Thyroid gland (tissue), 4 donors: ENCODE data around the gene PIK3AP1.

Experiments
- POLR2A ChIP-seq, 2 donors: fragments of 450-650 bp; IDR thresholded peaks; one replicate each; pipeline ENCODE4 v1.6.1; 2017; ENCODE audit warnings: antibody characterized with exemption in 2 of 2, mild to moderate bottlenecking in 2 of 2, moderate library complexity in 1 of 2
- TF ChIP-seq, protein P1 (sequence below), 6 experiments: fragments of 200-600 bp in 3 of 6; fragments of 450-650 bp in 3 of 6; sonication (generic) in 3 of 6; IDR thresholded peaks; one replicate each; pipeline ENCODE4 v1.5.1; 2016 to 2019; ENCODE audit warnings: antibody characterized with exemption in 6 of 6, mild to moderate bottlenecking in 2 of 6, inconsistent platforms in 1 of 6, moderate library complexity in 1 of 6

DNA sequence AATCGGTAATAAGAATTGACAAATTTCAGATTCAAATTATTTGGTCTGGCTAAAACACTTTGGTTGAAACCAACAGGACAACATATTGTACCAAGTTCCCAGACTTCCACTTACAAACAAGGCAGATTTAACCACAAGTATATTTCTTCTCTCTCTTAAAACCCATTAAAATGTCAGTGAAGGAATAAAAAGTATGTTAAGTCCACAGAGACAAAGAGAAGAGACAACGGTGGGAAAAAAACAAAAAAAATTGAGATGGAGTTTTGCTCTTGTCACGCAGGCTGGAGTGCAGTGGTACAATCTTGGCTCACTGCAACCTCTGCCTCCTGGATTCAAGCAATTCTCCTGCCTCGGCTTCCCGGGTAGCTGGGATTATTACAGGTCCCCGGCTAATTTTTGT, 149.8 kb downstream of the PIK3AP1 start:
- TF ChIP-seq, protein P1, sequence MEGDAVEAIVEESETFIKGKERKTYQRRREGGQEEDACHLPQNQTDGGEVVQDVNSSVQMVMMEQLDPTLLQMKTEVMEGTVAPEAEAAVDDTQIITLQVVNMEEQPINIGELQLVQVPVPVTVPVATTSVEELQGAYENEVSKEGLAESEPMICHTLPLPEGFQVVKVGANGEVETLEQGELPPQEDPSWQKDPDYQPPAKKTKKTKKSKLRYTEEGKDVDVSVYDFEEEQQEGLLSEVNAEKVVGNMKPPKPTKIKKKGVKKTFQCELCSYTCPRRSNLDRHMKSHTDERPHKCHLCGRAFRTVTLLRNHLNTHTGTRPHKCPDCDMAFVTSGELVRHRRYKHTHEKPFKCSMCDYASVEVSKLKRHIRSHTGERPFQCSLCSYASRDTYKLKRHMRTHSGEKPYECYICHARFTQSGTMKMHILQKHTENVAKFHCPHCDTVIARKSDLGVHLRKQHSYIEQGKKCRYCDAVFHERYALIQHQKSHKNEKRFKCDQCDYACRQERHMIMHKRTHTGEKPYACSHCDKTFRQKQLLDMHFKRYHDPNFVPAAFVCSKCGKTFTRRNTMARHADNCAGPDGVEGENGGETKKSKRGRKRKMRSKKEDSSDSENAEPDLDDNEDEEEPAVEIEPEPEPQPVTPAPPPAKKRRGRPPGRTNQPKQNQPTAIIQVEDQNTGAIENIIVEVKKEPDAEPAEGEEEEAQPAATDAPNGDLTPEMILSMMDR (IDR thresholded peaks at IDR 0.05), result no peak
- TF ChIP-seq POLR2A (IDR thresholded peaks at IDR 0.05), result no peak
